Tibial nerve (tissue), 4 donors: Measurements from ENCODE around the gene KHNYN.

Experiments
- EP300 ChIP-seq, 2 donors: sonication (generic); formaldehyde crosslinking; IDR thresholded peaks; one replicate each; pipeline ENCODE4 v1.6.1; 2017; ENCODE audit warnings: antibody characterized with exemption in 2 of 2, mild to moderate bottlenecking in 1 of 2
- POLR2A ChIP-seq, 2 donors: fragments of 450-650 bp; IDR thresholded peaks; one replicate each; pipeline ENCODE4 v1.6.1; 2017; ENCODE audit warnings: antibody characterized with exemption in 2 of 2, mild to moderate bottlenecking in 2 of 2, moderate library complexity in 2 of 2
- TF ChIP-seq, protein P1 (sequence below), 5 experiments: fragments of 200-600 bp in 3 of 5; fragments of 450-650 bp in 2 of 5; sonication (generic) in 3 of 5; IDR thresholded peaks; one replicate each; pipeline ENCODE4 v1.5.1; 2016 to 2019; ENCODE audit warnings: antibody characterized with exemption in 5 of 5, mild to moderate bottlenecking in 3 of 5, moderate library complexity in 2 of 5

DNA sequence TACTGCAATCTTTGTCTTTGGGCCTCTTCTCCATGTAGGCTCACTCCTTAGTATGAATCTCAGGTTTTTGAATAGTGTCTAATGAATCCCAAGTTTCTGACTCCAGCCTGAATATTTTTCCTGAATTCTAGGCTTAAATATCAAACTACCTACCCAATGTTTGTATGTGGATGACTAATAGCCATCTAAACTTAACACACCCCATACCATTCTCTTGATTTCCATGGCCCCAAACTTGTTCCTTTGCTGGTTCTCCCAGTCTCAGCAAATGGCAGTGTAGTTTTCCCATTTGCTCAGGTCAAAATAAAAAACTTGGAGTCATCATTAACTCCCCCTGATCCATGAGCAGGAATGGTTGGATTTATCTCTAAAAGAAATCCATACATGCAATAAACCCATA, 31.6 kb downstream of the KHNYN start:
- TF ChIP-seq, protein P1, sequence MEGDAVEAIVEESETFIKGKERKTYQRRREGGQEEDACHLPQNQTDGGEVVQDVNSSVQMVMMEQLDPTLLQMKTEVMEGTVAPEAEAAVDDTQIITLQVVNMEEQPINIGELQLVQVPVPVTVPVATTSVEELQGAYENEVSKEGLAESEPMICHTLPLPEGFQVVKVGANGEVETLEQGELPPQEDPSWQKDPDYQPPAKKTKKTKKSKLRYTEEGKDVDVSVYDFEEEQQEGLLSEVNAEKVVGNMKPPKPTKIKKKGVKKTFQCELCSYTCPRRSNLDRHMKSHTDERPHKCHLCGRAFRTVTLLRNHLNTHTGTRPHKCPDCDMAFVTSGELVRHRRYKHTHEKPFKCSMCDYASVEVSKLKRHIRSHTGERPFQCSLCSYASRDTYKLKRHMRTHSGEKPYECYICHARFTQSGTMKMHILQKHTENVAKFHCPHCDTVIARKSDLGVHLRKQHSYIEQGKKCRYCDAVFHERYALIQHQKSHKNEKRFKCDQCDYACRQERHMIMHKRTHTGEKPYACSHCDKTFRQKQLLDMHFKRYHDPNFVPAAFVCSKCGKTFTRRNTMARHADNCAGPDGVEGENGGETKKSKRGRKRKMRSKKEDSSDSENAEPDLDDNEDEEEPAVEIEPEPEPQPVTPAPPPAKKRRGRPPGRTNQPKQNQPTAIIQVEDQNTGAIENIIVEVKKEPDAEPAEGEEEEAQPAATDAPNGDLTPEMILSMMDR (IDR thresholded peaks at IDR 0.05): no peak
- TF ChIP-seq POLR2A (IDR thresholded peaks at IDR 0.05) (no peak), EP300 (IDR thresholded peaks at IDR 0.05) (no peak)
